HEK293 (cell line): ENCODE data around the gene DXO.

Experiments used
- EGR2 ChIP-seq: fragments of 450-650 bp; formaldehyde crosslinking; IDR thresholded peaks from 2 replicates; pipeline ENCODE4 v1.5.1; 2016; ENCODE audit warnings: low read depth, missing biosample characterization, missing genetic modification characterization
- KLF16 ChIP-seq: fragments of 450-650 bp; formaldehyde crosslinking; IDR thresholded peaks from 2 replicates; pipeline ENCODE4 v1.5.1; 2017; ENCODE audit warnings: missing biosample characterization, missing genetic modification characterization
- PRDM1 ChIP-seq: fragments of 450-650 bp; formaldehyde crosslinking; IDR thresholded peaks from 2 replicates; pipeline ENCODE4; 2016; ENCODE audit warnings: missing biosample characterization, missing genetic modification characterization
- SP3 ChIP-seq: fragments of 450-650 bp; formaldehyde crosslinking; IDR thresholded peaks from 2 replicates; pipeline ENCODE4 v1.5.1; 2016; ENCODE audit warnings: missing biosample characterization, missing genetic modification characterization
- ZFHX2 ChIP-seq: fragments of 450-650 bp; formaldehyde crosslinking; conservative IDR thresholded peaks from 2 replicates; pipeline ENCODE4 v1.5.1; 2016; ENCODE audit warnings: missing biosample characterization, missing genetic modification characterization
- ZFP37 ChIP-seq: fragments of 450-650 bp; formaldehyde crosslinking; IDR thresholded peaks from 2 replicates; pipeline ENCODE4 v1.5.1; 2016; ENCODE audit warnings: missing biosample characterization, missing genetic modification characterization
- ZNF112 ChIP-seq: fragments of 450-650 bp; formaldehyde crosslinking; IDR thresholded peaks from 2 replicates; pipeline ENCODE4 v1.5.0; 2017; ENCODE audit warnings: missing biosample characterization, missing genetic modification characterization
- ZNF16 ChIP-seq: fragments of 450-650 bp; formaldehyde crosslinking; IDR thresholded peaks from 2 replicates; pipeline ENCODE4 v1.5.1; 2016; ENCODE audit warnings: low read depth, missing biosample characterization, missing genetic modification characterization
- ZNF169 ChIP-seq: fragments of 450-650 bp; formaldehyde crosslinking; IDR thresholded peaks from 2 replicates; pipeline ENCODE4 v1.5.1; 2016; ENCODE audit warnings: missing biosample characterization, missing genetic modification characterization
- ZNF266 ChIP-seq: fragments of 450-650 bp; formaldehyde crosslinking; IDR thresholded peaks from 2 replicates; pipeline ENCODE4 v1.5.1; 2016; ENCODE audit warnings: missing biosample characterization, missing genetic modification characterization, low read depth
- ZNF391 ChIP-seq: fragments of 450-650 bp; formaldehyde crosslinking; IDR thresholded peaks from 2 replicates; pipeline ENCODE4 v1.5.1; 2016; ENCODE audit warnings: low read depth, missing biosample characterization, missing genetic modification characterization, borderline replicate concordance
- ZNF521 ChIP-seq: fragments of 450-650 bp; formaldehyde crosslinking; IDR thresholded peaks from 2 replicates; pipeline ENCODE4 v1.5.1; 2017; ENCODE audit warnings: missing biosample characterization, mild to moderate bottlenecking, missing genetic modification characterization
- ZNF548 ChIP-seq: fragments of 450-650 bp; formaldehyde crosslinking; IDR thresholded peaks from 2 replicates; pipeline ENCODE4 v1.5.1; 2016; ENCODE audit warnings: missing biosample characterization, missing genetic modification characterization
- ZNF561 ChIP-seq: fragments of 450-650 bp; IDR thresholded peaks from 2 replicates; pipeline ENCODE4 v1.5.1; 2018; ENCODE audit warnings: missing biosample characterization, missing genetic modification characterization, borderline replicate concordance
- ZNF610 ChIP-seq: fragments of 450-650 bp; formaldehyde crosslinking; IDR thresholded peaks from 2 replicates; pipeline ENCODE4 v1.5.1; 2016; ENCODE audit warnings: missing biosample characterization, missing genetic modification characterization, borderline replicate concordance
- ZNF658 ChIP-seq: fragments of 450-650 bp; formaldehyde crosslinking; IDR thresholded peaks from 2 replicates; pipeline ENCODE4; 2016; ENCODE audit warnings: missing biosample characterization, missing genetic modification characterization
- ZNF670 ChIP-seq: fragments of 450-650 bp; formaldehyde crosslinking; IDR thresholded peaks from 2 replicates; pipeline ENCODE4 v1.5.1; 2016; ENCODE audit warnings: missing biosample characterization, missing genetic modification characterization, low read depth
- ZNF791 ChIP-seq: fragments of 450-650 bp; formaldehyde crosslinking; IDR thresholded peaks from 2 replicates; pipeline ENCODE4 v1.5.1; 2016; ENCODE audit warnings: missing biosample characterization, missing genetic modification characterization
- TF ChIP-seq, protein P1 (sequence below): fragments of 450-650 bp; formaldehyde crosslinking; IDR thresholded peaks from 2 replicates; pipeline ENCODE4 v1.5.1; 2016; ENCODE audit warnings: missing biosample characterization, missing genetic modification characterization
- TF ChIP-seq, protein P2 (sequence below): fragments of 450-650 bp; formaldehyde crosslinking; IDR thresholded peaks from 2 replicates; pipeline ENCODE4 v1.5.1; 2017; ENCODE audit warnings: missing biosample characterization, missing genetic modification characterization
- TF ChIP-seq, protein P3 (sequence below): fragments of 450-650 bp; formaldehyde crosslinking; IDR thresholded peaks from 2 replicates; pipeline ENCODE4 v1.5.0; 2017; ENCODE audit warnings: missing biosample characterization, missing genetic modification characterization, borderline replicate concordance
- TF ChIP-seq, protein P4 (sequence below): fragments of 450-650 bp; formaldehyde crosslinking; IDR thresholded peaks from 2 replicates; pipeline ENCODE4 v1.5.1; 2016; ENCODE audit warnings: missing biosample characterization, missing genetic modification characterization
- TF ChIP-seq, protein P5 (sequence below): fragments of 450-650 bp; IDR thresholded peaks from 2 replicates; pipeline ENCODE4 v1.5.1; 2018; ENCODE audit warnings: missing biosample characterization, mild to moderate bottlenecking, missing genetic modification characterization
- TF ChIP-seq, protein P6 (sequence below): fragments of 450-650 bp; formaldehyde crosslinking; IDR thresholded peaks from 2 replicates; pipeline ENCODE4; 2016; ENCODE audit warnings: missing biosample characterization, missing genetic modification characterization
- TF ChIP-seq, protein P7 (sequence below): fragments of 450-650 bp; formaldehyde crosslinking; IDR thresholded peaks from 2 replicates; pipeline ENCODE4 v1.5.1; 2016; ENCODE audit warnings: missing biosample characterization, missing genetic modification characterization, borderline replicate concordance

DXO gene

DNA sequence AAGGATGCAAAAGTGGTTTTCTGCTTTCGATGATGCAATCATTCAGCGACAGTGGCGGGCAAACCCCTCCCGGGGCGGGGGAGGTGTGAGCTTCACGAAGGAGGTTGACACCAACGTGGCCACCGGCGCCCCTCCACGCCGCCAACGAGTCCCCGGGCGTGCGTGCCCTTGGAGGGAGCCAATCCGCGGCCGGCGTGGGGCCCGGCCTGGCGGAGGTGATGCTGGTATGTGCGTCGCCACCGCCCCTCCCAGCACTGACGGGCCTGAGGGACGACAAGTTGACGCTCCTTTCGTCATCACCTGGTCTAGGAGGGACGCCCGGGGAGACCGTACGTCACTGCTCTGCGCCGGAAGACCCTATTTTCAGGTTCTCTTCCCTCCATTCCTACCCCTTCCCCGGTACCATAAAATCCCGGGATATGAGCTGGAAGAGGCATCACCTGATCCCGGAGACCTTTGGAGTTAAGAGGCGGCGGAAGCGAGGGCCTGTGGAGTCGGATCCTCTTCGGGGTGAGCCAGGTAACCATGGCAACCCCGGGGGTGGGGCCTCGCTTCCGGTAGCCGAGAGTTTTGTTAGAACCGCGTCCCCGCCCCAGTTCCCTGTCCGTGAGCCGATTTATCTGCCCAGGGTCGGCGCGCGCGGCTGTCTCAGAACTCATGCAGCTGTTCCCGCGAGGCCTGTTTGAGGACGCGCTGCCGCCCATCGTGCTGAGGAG, at the start of gene DXO (continued):
- TF ChIP-seq ZNF561, result peak; percentile 95
- peak; percentile 72; the same call in 1 of the 2 replicates for TF ChIP-seq ZFP37
- TF ChIP-seq, protein P1, sequence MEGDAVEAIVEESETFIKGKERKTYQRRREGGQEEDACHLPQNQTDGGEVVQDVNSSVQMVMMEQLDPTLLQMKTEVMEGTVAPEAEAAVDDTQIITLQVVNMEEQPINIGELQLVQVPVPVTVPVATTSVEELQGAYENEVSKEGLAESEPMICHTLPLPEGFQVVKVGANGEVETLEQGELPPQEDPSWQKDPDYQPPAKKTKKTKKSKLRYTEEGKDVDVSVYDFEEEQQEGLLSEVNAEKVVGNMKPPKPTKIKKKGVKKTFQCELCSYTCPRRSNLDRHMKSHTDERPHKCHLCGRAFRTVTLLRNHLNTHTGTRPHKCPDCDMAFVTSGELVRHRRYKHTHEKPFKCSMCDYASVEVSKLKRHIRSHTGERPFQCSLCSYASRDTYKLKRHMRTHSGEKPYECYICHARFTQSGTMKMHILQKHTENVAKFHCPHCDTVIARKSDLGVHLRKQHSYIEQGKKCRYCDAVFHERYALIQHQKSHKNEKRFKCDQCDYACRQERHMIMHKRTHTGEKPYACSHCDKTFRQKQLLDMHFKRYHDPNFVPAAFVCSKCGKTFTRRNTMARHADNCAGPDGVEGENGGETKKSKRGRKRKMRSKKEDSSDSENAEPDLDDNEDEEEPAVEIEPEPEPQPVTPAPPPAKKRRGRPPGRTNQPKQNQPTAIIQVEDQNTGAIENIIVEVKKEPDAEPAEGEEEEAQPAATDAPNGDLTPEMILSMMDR (tag by site-specific recombination), result no peak
- peak; percentile 81 for TF ChIP-seq PRDM1 (tag by site-specific recombination)
- TF ChIP-seq, protein P2, sequence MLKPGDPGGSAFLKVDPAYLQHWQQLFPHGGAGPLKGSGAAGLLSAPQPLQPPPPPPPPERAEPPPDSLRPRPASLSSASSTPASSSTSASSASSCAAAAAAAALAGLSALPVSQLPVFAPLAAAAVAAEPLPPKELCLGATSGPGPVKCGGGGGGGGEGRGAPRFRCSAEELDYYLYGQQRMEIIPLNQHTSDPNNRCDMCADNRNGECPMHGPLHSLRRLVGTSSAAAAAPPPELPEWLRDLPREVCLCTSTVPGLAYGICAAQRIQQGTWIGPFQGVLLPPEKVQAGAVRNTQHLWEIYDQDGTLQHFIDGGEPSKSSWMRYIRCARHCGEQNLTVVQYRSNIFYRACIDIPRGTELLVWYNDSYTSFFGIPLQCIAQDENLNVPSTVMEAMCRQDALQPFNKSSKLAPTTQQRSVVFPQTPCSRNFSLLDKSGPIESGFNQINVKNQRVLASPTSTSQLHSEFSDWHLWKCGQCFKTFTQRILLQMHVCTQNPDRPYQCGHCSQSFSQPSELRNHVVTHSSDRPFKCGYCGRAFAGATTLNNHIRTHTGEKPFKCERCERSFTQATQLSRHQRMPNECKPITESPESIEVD (tag by site-specific recombination), result peak; percentile 95; the same call in 1 of the 2 replicates
- TF ChIP-seq ZNF16 (tag by site-specific recombination), result no peak
- TF ChIP-seq SP3 (tag by site-specific recombination), result peak; percentile 95
- TF ChIP-seq ZNF791, result no peak
- no peak for TF ChIP-seq ZNF169 (tag by site-specific recombination)
- TF ChIP-seq ZNF112 (tag by site-specific recombination), result no peak
- no peak for TF ChIP-seq ZNF521 (tag by site-specific recombination)
- no peak; the same call in 1 of the 2 replicates for TF ChIP-seq ZNF391 (tag by site-specific recombination)
- TF ChIP-seq EGR2 (tag by site-specific recombination), result peak; percentile 90
- TF ChIP-seq ZNF610, result peak; percentile 89
- peak; percentile 90 for TF ChIP-seq KLF16 (tag by site-specific recombination)
- TF ChIP-seq, protein P3, sequence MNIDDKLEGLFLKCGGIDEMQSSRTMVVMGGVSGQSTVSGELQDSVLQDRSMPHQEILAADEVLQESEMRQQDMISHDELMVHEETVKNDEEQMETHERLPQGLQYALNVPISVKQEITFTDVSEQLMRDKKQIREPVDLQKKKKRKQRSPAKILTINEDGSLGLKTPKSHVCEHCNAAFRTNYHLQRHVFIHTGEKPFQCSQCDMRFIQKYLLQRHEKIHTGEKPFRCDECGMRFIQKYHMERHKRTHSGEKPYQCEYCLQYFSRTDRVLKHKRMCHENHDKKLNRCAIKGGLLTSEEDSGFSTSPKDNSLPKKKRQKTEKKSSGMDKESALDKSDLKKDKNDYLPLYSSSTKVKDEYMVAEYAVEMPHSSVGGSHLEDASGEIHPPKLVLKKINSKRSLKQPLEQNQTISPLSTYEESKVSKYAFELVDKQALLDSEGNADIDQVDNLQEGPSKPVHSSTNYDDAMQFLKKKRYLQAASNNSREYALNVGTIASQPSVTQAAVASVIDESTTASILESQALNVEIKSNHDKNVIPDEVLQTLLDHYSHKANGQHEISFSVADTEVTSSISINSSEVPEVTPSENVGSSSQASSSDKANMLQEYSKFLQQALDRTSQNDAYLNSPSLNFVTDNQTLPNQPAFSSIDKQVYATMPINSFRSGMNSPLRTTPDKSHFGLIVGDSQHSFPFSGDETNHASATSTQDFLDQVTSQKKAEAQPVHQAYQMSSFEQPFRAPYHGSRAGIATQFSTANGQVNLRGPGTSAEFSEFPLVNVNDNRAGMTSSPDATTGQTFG (tag by site-specific recombination), result 0 out of 2 replicates have a peak, but pooled peaks have one; percentile 68
- TF ChIP-seq, protein P4, sequence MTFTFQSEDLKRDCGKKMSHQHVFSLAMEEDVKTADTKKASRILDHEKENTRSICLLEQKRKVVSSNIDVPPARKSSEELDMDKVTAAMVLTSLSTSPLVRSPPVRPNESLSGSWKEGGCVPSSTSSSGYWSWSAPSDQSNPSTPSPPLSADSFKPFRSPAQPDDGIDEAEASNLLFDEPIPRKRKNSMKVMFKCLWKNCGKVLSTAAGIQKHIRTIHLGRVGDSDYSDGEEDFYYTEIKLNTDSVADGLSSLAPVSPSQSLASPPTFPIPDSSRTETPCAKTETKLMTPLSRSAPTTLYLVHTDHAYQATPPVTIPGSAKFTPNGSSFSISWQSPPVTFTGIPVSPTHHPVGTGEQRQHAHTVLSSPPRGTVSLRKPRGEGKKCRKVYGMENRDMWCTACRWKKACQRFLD (tag by site-specific recombination), result no peak
- no peak for TF ChIP-seq ZNF658 (tag by site-specific recombination)
- peak; percentile 93 for TF ChIP-seq ZFHX2 (tag by site-specific recombination)
- TF ChIP-seq ZNF670 (tag by site-specific recombination), result no peak
- TF ChIP-seq ZNF548 (tag by site-specific recombination), result no peak
- TF ChIP-seq, protein P5, sequence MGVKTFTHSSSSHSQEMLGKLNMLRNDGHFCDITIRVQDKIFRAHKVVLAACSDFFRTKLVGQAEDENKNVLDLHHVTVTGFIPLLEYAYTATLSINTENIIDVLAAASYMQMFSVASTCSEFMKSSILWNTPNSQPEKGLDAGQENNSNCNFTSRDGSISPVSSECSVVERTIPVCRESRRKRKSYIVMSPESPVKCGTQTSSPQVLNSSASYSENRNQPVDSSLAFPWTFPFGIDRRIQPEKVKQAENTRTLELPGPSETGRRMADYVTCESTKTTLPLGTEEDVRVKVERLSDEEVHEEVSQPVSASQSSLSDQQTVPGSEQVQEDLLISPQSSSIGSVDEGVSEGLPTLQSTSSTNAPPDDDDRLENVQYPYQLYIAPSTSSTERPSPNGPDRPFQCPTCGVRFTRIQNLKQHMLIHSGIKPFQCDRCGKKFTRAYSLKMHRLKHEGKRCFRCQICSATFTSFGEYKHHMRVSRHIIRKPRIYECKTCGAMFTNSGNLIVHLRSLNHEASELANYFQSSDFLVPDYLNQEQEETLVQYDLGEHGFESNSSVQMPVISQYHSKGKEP (tag by site-specific recombination), result peak; percentile 18; the same call in 1 of the 2 replicates
- no peak for TF ChIP-seq ZNF266
- TF ChIP-seq, protein P6, sequence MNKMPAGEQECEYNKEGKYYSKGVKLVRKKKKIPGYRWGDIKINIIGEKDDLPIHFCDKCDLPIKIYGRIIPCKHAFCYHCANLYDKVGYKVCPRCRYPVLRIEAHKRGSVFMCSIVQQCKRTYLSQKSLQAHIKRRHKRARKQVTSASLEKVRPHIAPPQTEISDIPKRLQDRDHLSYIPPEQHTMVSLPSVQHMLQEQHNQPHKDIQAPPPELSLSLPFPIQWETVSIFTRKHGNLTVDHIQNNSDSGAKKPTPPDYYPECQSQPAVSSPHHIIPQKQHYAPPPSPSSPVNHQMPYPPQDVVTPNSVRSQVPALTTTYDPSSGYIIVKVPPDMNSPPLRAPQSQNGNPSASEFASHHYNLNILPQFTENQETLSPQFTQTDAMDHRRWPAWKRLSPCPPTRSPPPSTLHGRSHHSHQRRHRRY (tag by site-specific recombination), result no peak
- TF ChIP-seq, protein P7, sequence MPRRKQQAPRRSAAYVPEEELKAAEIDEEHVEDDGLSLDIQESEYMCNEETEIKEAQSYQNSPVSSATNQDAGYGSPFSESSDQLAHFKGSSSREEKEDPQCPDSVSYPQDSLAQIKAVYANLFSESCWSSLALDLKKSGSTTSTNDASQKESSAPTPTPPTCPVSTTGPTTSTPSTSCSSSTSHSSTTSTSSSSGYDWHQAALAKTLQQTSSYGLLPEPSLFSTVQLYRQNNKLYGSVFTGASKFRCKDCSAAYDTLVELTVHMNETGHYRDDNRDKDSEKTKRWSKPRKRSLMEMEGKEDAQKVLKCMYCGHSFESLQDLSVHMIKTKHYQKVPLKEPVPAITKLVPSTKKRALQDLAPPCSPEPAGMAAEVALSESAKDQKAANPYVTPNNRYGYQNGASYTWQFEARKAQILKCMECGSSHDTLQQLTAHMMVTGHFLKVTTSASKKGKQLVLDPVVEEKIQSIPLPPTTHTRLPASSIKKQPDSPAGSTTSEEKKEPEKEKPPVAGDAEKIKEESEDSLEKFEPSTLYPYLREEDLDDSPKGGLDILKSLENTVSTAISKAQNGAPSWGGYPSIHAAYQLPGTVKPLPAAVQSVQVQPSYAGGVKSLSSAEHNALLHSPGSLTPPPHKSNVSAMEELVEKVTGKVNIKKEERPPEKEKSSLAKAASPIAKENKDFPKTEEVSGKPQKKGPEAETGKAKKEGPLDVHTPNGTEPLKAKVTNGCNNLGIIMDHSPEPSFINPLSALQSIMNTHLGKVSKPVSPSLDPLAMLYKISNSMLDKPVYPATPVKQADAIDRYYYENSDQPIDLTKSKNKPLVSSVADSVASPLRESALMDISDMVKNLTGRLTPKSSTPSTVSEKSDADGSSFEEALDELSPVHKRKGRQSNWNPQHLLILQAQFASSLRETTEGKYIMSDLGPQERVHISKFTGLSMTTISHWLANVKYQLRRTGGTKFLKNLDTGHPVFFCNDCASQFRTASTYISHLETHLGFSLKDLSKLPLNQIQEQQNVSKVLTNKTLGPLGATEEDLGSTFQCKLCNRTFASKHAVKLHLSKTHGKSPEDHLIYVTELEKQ, result peak; percentile 89; the same call in 1 of the 2 replicates
